Measurements from ENCODE around the gene SIRT4.

GRCh38 chr12:120343692-120344091, 41.6 kb downstream of the SIRT4 start:
- TF ChIP-seq EZH2 (IDR thresholded peaks at IDR 0.05; ENCODE audit: borderline replicate concordance, low read length) (no peak), CTCF (conservative IDR thresholded peaks at IDR 0.05 in 1 of 2, IDR thresholded peaks at IDR 0.05 in 1 of 2; ENCODE audit: extremely low read depth in 1 of 2, insufficient read depth in 1 of 2, low read depth in 1 of 2, low read length in 2 of 2) (no peak)
